Right renal cortex interstitium (tissue), 3 donors: Measurements from ENCODE around the gene MYL11. TPM values are rescaled to one million over a fixed set of nuclear protein-coding genes. Genes with fewer than 3 reads are reported as not detected.
"Not testable (repeated sequence)": the region's sequence is repeated elsewhere in the genome, so short reads cannot be mapped to it uniquely, and the experiment has no call there.

Experiments used
- DNase-seq, 3 donors: peaks; one replicate each; pipeline ENCODE4 v3.0.0-alpha.2; 2013; ENCODE audit warnings: low read depth in 3 of 3, low spot score in 2 of 3
- polyA plus RNA-seq, 3 donors: library from polyadenylated mRNA; unstranded; fragments of 120-200 nt; gene quantifications; one replicate each; pipeline ENCODE4 v1.2.1, GENCODE V29; 2013; ENCODE audit not compliant: insufficient read length in 3 of 3

MYL11 gene, protein sequence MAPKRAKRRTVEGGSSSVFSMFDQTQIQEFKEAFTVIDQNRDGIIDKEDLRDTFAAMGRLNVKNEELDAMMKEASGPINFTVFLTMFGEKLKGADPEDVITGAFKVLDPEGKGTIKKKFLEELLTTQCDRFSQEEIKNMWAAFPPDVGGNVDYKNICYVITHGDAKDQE
- 1 to 10 TPM in 1 of 3 donors, under 1 TPM in 2; 0.72 to 1.0 (median 0.83) TPM for polyA plus RNA-seq

GRCh38 chr16:30374538-30374937 is at the start of gene MYL11:
TSS of gene MYL11 (plus strand) at chr16:30374802. CDS start at chr16:30374858, 56 bp downstream.
- DNase-seq, result no peak

- DNase-seq, result not testable (repeated sequence)
These were observed 40.1 kb upstream of the MYL11 start for GRCh38 chr16:30334473-30334989.

- DNase-seq, result peak in 1 of 3 donors; percentile 51
These were observed 39.5 kb upstream of the MYL11 start for GRCh38 chr16:30335028-30335597.

DNA sequence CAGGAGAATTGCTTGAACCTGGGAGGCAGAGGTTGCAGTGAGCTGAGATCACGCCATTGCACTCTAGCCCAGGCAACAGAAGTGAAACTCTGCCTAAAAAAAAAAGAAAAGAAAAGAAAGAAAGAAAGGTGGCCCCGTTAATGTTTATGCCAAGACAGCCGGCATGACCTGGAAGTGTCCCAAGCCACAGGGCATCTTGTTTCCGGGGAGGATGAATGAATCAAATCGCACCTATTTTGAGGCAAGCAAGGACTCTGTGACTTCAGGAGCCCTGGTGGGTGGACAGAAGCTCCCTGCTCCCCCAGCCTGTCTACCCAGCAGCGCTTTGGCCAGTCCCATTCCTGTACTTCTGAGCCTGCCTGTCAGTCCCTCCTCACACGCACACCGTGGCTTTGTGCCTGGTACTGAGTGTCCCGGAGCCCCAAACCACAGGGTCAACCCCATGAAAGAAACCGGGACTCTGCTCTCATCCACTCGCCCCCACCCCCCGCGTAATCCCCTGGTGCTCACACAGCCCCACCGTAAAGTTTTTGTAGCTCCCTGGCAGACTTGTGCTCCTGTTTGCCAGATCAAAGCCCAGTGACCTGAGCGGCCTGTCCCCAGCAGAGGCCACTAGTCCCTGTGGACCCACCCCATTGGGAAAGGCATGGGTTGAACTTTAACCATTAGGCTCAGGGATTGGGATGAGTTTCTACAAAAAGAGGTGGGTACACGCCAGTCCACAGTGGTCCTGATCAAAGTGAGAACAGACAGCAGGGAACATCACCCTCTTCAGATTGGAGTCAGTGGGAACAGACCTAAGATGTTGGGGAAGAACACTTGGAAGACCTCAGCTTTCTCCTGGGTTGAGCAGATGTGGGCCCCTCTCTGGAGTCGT is 38.8 kb upstream of the MYL11 start:
- DNase-seq, result no peak

DNA sequence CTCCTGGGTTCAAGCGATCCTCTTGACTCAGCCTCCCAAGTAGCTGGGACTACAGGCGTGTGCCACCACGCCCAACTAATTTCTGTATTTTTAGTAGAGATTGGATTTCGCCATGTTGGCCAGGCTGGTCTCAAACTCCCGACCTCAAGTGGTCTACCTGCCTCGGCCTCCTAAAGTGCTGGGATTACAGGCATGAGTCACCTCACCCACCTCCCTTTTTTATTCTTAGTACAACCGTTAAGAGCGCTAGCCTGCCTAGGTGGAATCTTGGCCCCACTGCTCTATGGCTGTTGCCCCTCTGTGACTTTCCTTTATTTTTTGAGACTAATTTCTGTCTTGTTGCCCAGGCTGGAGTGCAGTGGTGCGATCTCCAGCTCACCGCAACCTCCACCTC is 36.6 kb upstream of the MYL11 start:
- not testable (repeated sequence) for DNase-seq

- DNase-seq, result not testable (repeated sequence)
These were observed 35.9 kb upstream of the MYL11 start for GRCh38 chr16:30338715-30339114.

- no peak for DNase-seq
These were observed 34.0 kb upstream of the MYL11 start for GRCh38 chr16:30340621-30341020.

DNA sequence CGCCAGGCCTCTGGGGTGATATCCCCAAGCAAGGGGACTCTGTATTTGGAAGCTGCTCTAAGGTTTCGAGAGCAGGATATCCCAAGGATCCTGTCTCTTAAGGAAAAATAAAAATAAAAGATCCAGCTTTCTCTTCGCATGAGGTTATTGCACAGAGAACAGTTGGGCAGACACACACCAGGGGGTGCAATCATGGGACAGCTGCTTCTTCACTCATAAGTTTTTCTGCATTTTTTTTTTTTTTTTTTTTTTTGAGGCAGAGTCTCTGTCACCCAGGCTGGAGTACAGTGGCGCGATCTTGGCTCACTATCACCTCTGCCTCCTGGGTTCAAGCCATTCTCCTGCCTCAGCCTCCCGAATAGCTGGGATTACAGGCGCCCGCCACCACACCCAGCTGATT is 32.6 kb upstream of the MYL11 start:
- DNase-seq, result not testable (repeated sequence)

GRCh38 chr16:30342751-30343490 is 31.7 kb upstream of the MYL11 start:
- DNase-seq, result no peak

DNA sequence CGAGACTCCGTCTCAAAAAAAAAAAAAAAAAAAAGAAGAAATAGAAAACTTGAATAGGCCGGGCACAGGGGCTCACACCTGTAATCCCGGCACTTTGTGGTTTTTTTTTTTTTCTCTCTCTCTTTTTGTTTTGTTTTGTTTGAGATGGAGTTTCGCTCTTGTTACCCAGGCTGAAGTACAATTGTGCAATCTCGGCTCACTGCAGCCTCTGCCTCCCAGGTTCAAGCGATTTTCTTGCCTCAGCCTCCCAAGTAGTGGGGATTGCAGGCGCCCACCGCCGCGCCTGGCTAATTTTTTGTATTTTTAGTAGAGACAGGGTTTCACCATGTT is 31.1 kb upstream of the MYL11 start:
- DNase-seq, result not testable (repeated sequence)

DNA sequence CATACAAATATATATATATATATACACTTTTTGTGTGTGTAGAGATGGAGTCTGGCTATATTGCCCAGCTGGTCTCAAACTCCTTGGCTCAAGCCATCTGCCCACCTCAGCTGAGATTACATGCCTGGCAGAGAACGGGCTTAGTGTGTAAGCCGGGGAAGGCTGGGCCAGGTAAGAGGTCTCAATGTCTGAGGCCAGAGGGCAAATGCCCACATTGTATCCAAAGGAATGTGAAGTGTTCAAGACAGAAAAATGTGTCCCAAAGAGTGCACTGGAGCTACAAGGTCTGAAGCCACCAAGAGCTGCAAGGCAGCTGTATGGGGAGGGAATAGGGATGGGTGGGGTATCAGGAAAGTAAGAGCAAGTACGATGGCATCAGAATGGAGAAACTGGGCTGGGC is 28.3 kb upstream of the MYL11 start:
- no peak for DNase-seq

DNA sequence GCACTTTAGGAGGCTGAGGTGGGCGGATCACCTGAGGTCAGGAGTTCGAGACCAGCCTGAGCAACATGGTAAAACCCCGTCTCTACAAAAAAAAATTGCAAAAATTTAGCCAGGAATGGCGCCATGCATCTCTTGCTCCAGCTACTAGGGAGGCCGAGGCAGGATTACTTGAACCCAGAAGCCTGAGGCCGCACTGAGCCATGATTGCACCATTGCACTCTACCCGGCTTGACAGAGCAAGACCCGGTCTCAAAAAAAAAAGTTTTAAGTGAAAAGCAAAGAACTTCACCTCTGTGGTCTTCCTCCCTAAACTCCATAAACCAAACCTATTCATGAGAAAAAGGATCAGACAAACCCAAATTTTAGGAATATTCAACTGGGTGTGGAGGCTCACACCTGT is 26.5 kb upstream of the MYL11 start:
- DNase-seq, result no peak

- no peak for DNase-seq
These were observed 25.7 kb upstream of the MYL11 start for GRCh38 chr16:30348929-30349328.

GRCh38 chr16:30349675-30350074 is 24.9 kb upstream of the MYL11 start:
- DNase-seq, result no peak

GRCh38 chr16:30350134-30350871 is 24.3 kb upstream of the MYL11 start:
- no peak for DNase-seq

- no peak for DNase-seq
These were observed 23.6 kb upstream of the MYL11 start for GRCh38 chr16:30351001-30351441.

- DNase-seq, result no peak
These were observed 22.8 kb upstream of the MYL11 start for GRCh38 chr16:30351586-30352419.

- no peak for DNase-seq
These were observed 21.9 kb upstream of the MYL11 start for GRCh38 chr16:30352488-30353401.
